ENCODE results near the gene TMEM238L. TPM values are rescaled to one million over a fixed set of nuclear protein-coding genes. Genes with fewer than 3 reads are reported as not detected.

The TMEM238L gene
- total and polyA plus RNA-seq, 2 of the 8 experiments (the other 6 are each of a cell fraction or from before 2014, with no cell fraction given), result not detected

GRCh38 chr17:10837921-10838320, 34.0 kb upstream of the TMEM238L start, which contains the start of gene PIRT (continued):
- no peak for TF ChIP-seq CHD7 (IDR thresholded peaks at IDR 0.05; ENCODE audit: insufficient replicate concordance, low read length)
- no peak for TF ChIP-seq CHD1 (IDR thresholded peaks at IDR 0.05; ENCODE audit: low read depth, low read length)
- TF ChIP-seq CEBPB (IDR thresholded peaks at IDR 0.05; ENCODE audit: low read depth, low read length), result no peak
- no peak for TF ChIP-seq SP1 (IDR thresholded peaks at IDR 0.05; ENCODE audit: low read depth, low read length)
- no peak for TF ChIP-seq EZH2 (IDR thresholded peaks at IDR 0.05; ENCODE audit: low read depth, low read length, severe bottlenecking)
- no peak for TF ChIP-seq NRF1 (IDR thresholded peaks at IDR 0.05; ENCODE audit: low read depth, low read length)
- no peak for TF ChIP-seq JUND (IDR thresholded peaks at IDR 0.05; ENCODE audit: low read length)
- TF ChIP-seq HDAC2 (IDR thresholded peaks at IDR 0.05; ENCODE audit: borderline replicate concordance in 1 of 2, low read depth in 2 of 2, low read length in 2 of 2), result no peak
- TF ChIP-seq KDM4A (IDR thresholded peaks at IDR 0.05; ENCODE audit: low read depth, low read length, severe bottlenecking), result no peak
- TF ChIP-seq CBX8 (IDR thresholded peaks at IDR 0.05; ENCODE audit: borderline replicate concordance, low read depth, low read length), result no peak
- TF ChIP-seq EP300 (IDR thresholded peaks at IDR 0.05; ENCODE audit: borderline replicate concordance in 1 of 2, low read depth in 2 of 2, low read length in 2 of 2), result no peak
- TF ChIP-seq SUZ12 (IDR thresholded peaks at IDR 0.05; ENCODE audit: low read length), result no peak
